KOPT-K1 (cell line): ENCODE data around the gene FTO.

Experiments used
- H3K27ac ChIP-seq: fragments of 200-600 bp; sonication (generic); 2 replicates; pipeline ENCODE4 v1.5.1; 2016; ENCODE audit warnings: antibody characterized with exemption, mild to moderate bottlenecking, low read depth, low read length; ENCODE audit not compliant: poor library complexity, severe bottlenecking
- H3K36me3 ChIP-seq: fragments of 200-600 bp; sonication (generic); 2 replicates; pipeline ENCODE4 v1.5.1; 2017; ENCODE audit warnings: antibody characterized with exemption, mild to moderate bottlenecking, low read length, moderate library complexity; ENCODE audit not compliant: insufficient read depth
- H3K9me3 ChIP-seq: fragments of 200-600 bp; sonication (generic); 2 replicates; pipeline ENCODE4 v1.5.1; 2017; ENCODE audit warnings: antibody characterized with exemption, low read length, mild to moderate bottlenecking; ENCODE audit not compliant: insufficient read depth, poor library complexity, severe bottlenecking

The FTO gene

DNA sequence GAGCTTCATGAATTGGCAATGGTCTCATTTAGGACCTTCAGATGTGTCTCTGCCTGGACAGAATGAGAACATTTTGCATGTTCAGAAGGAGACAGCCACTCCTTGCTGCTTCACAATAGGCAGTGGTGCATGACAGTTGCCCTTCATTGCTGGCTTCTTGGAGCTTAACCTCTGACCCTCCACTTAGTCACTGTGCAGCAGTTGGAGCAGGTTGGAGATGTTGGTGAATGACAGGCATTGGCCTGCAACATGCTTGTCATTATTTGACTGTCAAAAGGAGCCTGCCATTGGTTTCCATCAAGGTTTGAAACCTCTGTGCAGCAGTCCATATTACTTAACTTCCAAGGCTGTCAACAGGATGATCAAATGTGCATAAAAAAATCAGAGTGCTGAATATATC is 22.7 kb downstream of the FTO start:
- H3K27ac ChIP-seq, result no peak overlapping the region
- H3K36me3 ChIP-seq, result no peaks in the 10 kb centered on the region
- no peaks in the 10 kb centered on the region for H3K9me3 ChIP-seq

DNA sequence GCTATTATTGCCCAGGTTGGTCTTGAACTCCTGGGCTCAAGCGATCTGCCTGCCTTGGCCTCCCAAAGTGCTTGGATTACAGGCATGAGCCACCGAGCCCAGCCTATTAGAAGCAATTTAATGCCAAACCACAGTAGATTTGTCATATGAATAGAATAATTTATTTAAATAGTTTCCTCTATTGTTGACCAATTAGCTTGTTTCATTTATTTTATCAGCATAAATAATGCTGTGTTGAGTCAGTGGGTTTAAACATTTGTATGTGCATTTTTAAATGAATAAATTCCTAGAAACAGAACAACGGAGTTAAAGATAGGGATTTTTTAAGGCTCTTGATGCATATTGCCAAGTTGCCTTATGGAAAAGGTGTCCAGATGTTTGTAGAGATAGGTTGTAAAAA is 26.7 kb downstream of the FTO start:
- no peaks in the 10 kb centered on the region for H3K9me3 ChIP-seq
- H3K27ac ChIP-seq, result no peak overlapping the region
- no peaks in the 10 kb centered on the region for H3K36me3 ChIP-seq

DNA sequence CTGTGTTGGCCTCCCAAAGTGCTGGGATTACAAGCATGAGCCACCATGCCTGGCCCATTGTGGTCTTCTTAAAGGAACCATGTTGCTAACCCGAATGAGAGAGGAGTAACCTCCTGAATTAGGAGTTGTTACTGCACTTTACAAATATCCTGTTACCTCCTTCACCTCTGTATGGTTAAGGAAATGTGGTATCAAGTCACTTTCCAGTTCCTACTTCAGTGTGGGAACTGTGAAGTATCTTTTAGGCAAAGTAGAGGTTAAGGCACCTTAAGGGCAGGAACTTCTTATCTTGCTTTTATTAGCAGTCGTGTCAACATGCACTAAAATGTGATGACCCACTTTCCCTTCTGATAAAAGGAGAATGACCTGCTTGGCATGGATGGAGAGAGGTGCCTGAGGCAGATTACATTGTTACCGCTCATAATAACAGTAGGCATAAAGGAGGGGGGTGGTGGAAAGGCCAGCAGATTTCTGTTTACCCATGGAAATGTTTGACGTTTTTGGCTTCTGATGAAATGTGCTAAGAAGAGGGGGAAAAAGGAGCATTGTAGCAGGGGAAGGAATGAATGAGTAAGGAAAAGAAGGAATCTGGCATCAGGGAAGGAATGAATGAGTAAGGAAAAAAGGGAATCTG is 28.5 kb downstream of the FTO start:
- no peaks in the 10 kb centered on the region for H3K9me3 ChIP-seq
- H3K27ac ChIP-seq, result no peak overlapping the region
- no peaks in the 10 kb centered on the region for H3K36me3 ChIP-seq

DNA sequence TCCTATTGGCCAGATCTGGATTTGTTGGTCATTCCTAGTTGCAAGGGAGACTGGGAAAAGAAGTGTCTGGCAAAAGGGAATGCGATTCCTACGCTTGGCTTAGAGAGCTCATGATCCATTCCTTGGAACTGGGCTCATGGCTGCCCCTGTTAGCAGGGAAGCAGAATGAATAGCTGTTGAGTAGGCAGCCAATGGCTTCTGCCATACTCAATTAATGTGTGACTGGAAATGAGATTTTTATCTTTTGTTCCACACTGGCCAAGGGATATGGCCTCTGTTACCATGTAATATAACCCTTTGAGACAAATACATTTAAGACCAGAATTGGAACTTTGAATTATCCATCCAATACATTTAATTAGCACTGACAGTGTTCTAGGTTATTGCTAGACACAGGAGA is 31.0 kb downstream of the FTO start:
- Histone ChIP-seq H3K9me3 (no peaks in the 10 kb centered on the region), H3K27ac (no peak overlapping the region), H3K36me3 (no peaks in the 10 kb centered on the region)

DNA sequence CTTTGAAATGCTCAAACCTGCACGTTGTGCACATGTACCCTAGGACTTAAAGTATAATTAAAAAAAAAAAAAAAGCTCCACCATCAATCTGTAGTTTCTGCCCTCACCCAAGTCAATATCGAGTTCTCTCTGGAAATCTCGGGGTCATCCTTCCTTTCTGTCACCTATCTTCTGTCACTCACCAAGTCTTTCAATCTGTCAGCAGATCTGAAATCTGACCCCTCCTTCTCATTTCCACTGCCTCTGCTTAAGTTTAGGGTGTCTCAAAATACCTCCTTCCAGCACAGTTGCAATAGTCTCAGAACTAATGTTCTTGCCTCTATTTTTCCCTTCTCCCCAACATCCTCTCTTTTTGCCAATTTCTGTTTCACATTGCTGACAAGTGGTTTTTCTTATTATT is 32.3 kb downstream of the FTO start:
- no peaks in the 10 kb centered on the region for H3K36me3 ChIP-seq
- no peak overlapping the region for H3K27ac ChIP-seq
- H3K9me3 ChIP-seq, result no peaks in the 10 kb centered on the region

DNA sequence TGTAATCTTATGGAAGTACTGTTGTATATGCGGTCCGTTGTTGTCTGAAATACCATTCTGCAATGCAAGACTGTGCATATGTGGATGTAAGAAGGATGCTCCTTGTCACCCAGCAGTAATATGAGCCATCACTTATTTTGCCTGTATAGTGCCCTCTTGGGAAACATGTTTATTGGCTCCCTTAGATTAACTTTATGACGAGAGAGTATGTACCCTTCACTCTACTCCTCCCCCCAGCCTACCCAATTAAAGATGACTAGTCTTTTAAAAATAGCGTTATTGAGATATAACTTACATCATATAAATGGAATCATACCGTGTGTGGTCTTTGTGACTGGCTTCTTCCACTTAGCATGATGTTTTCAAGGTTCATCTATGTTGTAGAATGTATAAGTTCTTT is 33.6 kb downstream of the FTO start:
- Histone ChIP-seq H3K27ac (no peak overlapping the region), H3K9me3 (no peaks in the 10 kb centered on the region), H3K36me3 (no peaks in the 10 kb centered on the region)

DNA sequence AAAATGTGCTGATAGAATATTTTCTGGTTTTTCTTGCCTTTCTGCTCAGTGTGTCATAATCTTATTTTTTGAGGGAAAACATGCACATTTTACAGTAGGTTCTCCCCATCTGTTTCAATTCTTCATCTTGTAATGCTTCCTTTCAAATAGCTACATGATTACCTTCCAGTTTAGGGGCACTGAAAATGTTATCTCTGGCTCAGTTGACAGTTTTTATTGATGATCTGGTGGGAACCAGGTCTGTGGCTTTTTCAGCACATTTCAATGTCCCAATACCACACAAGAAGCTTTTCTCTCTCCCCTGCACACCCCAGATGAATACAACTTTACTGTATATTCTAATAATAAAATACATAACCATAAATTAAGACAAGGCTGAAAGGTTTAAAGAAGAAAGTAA is 36.5 kb downstream of the FTO start:
- Histone ChIP-seq H3K9me3 (no peaks in the 10 kb centered on the region), H3K36me3 (no peaks in the 10 kb centered on the region), H3K27ac (no peak overlapping the region)

DNA sequence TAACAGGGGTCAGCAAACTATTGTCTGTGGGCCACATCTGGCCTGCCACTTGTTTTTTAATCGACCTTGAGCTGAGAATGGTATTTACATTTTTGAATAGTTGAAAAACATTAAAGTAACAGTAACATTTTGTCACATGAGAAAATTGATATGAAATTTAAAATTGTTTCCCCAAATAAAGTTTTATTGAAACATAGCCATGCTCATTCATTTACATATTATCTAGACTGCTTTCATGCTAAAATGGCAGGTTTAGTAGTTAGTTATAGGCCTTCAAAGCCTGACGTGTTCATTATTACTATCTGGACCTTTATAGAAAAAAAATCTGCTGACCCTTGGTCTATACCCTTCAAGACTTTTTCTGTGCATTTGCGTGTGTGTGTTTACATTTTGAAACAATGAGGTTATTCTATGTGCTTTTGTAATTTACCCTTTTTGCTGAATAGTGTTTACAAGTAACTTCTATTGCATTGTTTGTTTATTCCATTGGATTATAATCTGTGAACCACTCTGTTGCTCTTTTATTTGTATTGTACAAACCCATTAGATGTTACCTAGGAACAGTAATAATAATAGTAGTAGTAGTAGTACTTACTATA is 37.1 kb downstream of the FTO start:
- Histone ChIP-seq H3K27ac (no peak overlapping the region), H3K36me3 (no peaks in the 10 kb centered on the region), H3K9me3 (no peaks in the 10 kb centered on the region)

DNA sequence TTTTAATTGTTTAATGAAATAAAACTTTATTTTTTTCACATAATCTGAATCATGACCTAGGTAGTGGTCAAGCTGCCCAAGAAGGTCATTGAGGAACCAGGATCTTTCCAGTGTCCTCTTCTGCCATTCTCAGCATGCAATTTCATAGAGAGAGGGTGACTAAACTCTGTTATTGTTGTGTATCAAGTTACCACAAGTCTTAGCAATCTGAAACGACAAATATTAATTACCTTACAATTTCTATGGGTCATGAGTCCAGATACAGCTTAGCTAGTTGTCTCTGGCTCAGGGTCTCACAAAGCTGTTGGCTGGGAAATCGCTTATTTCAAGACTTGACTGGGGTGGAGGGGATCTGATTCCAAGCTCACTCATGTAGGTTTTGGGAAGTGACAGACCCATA is 37.6 kb downstream of the FTO start:
- Histone ChIP-seq H3K36me3 (no peaks in the 10 kb centered on the region), H3K27ac (no peak overlapping the region), H3K9me3 (no peaks in the 10 kb centered on the region)

DNA sequence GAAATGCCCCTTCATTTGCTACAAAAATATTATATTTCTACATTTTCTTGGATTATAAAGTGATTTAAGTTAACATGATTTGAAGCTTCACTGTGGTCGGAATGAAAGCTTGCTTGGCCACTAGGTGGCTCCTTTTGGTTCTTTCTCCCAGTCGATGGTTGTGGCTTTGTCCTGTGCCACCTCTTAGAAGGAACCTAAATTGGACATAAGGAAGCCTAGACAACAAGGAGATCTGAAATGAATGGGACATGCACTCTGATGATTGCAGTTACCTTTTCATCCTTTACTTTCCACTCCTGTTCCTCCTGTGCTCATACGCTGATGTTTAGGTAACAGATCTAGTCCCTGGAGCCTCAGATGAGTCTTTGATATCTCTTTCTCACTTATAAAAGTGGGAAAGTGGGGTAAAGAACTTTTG is 39.2 kb downstream of the FTO start:
- no peaks in the 10 kb centered on the region for H3K9me3 ChIP-seq
- no peaks in the 10 kb centered on the region for H3K36me3 ChIP-seq
- no peak overlapping the region for H3K27ac ChIP-seq

DNA sequence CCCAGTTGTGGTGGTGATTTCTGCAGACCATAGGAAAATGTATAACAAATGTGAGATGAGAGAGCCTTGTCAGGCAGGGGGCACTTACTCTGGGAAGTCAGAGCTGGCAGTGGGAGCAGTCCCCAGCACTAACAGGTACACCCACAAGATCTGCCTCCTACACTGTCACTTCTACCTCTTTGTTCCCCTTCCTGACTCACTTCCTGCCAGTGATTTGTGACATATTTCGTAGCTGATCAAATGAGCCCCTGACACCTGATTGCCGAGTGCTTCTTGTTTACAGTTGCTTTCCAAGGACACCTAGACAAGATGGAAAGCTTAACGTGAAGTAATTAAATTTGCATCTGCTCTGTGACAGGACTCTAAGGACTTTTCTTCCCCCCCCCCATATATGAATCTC is 40.5 kb downstream of the FTO start:
- Histone ChIP-seq H3K27ac (no peak overlapping the region), H3K9me3 (no peaks in the 10 kb centered on the region), H3K36me3 (no peaks in the 10 kb centered on the region)

DNA sequence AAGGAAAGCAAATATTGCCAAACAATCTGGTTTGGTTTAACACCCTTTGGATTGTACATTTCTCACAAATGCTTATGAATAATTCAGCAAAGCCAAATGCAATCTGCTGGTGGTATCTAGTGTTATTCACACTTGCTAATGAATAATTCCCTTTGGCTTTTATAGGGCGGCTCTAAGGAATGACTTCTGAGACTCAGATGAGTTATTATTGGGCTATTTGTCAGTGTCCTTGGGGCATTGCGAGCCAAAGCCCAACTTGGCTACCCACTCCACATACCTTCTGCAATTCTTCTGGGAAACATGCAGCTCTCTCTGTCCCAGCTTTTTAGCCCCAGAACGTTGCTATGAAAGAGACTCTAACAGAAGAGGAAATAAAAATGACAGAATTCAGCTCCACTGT is 41.1 kb downstream of the FTO start:
- Histone ChIP-seq H3K27ac (no peak overlapping the region), H3K36me3 (no peaks in the 10 kb centered on the region), H3K9me3 (no peaks in the 10 kb centered on the region)

DNA sequence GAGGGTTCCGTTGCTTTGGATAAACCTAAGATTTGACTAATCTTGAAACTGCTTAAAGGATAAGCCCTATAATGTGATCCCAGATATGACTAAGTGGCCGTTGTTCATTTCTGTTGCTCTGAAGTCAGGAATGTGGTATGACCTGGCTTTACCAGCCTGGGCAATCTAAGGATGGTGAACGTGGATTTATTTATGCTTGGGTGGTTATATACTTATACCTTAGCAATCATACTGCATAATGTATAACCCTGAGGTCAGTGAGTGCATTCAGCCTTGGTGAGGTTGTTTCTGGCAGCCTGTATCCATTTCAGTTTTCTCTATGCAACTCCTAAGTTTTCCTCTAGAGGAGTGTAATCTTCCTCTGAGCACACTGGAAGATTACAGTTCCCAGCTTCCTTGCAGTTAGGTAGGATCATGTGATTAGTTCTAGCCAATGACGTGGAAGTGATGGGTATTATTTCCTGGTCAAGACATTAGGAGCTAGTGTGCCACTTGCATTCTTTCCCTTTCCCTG is 41.9 kb downstream of the FTO start:
- no peaks in the 10 kb centered on the region for H3K9me3 ChIP-seq
- H3K36me3 ChIP-seq, result no peaks in the 10 kb centered on the region
- H3K27ac ChIP-seq, result no peak overlapping the region

DNA sequence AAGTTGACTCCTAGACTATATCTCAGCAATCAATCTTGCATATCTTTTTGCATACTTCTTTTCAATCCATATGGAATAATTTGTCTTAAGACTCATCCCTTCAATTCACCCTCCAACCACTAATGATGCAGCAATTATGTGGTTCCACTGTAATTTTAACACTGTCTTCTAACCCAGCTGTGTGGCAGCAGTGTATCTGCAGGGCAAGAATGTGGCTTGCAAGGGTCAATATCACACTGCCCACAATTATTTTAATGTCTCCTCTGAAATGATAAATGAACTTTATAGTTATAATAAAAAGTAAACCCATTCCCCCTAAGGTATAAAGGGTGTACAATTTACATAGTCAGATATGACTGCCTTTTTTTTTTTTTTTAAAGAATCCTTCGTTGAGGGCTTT is 48.6 kb downstream of the FTO start:
- H3K9me3 ChIP-seq, result no peaks in the 10 kb centered on the region
- no peak overlapping the region for H3K27ac ChIP-seq
- no peaks in the 10 kb centered on the region for H3K36me3 ChIP-seq

DNA sequence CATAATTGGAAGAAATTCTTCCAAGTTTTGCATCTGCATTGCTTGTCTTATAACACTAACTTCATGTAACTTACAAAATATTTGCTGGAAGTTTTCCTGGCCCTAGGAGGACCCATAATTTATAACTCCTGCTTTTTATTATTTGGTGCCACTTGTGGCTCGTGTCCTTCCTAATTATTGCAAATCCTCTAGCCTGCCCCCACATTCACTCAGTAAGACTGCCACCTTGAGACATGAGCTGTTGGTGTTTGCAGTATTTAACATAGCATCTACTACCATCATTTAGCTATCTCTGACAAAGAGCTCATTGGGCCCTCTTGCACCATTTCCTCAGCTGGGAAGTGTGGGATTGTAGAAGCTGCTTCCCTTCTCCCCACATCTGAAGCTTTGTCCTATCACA is 49.5 kb downstream of the FTO start:
- H3K9me3 ChIP-seq, result no peaks in the 10 kb centered on the region
- H3K27ac ChIP-seq, result no peak overlapping the region
- no peaks in the 10 kb centered on the region for H3K36me3 ChIP-seq
